ENCODE results near the gene PRELID2.
"Not testable (repeated sequence)": the region's sequence is repeated elsewhere in the genome, so short reads cannot be mapped to it uniquely, and the experiment has no call there.

PRELID2 gene

GRCh38 chr5:145834917-145835847 lies at the start of gene PRELID2:
Gene PRELID2, minus strand, starts transcription at chr5:145835342. Its CDS starts 91 bp downstream, at chr5:145835251.
- no peak for FAIRE-seq

DNA sequence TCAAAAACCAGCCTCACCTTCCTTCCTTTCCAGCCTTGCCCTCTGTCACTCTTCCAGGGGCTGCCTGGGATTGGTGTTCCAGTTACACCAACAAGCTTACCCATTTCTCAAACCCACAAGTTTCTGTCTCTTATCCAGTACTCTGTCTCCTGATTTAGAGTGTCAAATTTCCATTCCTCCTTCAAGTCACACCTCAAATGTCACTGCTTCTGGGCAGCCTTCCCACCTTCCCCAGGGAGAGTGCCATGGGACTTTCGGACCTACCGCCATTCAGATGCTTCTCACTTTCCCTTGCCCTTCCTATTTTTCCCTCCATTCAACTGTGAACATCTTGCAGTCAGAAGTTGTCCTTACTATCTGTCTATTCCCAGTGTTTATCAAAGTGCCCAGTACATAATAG lies 39.6 kb upstream of the PRELID2 start:
- FAIRE-seq, result no peak

DNA sequence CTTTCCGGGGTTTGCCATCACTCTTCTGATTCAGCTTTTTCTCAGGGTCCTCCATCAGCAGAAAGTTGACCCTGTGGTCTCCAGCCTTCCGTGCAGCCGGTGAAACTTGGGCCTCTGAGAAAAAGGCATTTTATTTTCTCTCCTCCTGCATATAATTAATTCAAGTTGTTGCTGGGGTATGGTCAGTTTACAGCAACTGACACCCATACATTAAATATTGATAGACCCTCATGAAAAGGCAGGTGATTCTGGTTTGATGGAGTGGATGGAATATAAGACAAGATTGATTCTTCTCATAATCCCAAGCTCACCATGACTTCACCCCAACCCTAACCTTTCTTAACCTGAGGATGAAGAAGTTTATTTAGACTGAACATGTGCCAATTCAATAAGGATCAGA lies 37.8 kb upstream of the PRELID2 start, which contains the start of gene GRXCR2:
TSS of gene GRXCR2 (minus strand) at position 101 of the 400 bp plus-strand sequence. CDS start at position 55, 46 bp downstream.
- no peak for FAIRE-seq

DNA sequence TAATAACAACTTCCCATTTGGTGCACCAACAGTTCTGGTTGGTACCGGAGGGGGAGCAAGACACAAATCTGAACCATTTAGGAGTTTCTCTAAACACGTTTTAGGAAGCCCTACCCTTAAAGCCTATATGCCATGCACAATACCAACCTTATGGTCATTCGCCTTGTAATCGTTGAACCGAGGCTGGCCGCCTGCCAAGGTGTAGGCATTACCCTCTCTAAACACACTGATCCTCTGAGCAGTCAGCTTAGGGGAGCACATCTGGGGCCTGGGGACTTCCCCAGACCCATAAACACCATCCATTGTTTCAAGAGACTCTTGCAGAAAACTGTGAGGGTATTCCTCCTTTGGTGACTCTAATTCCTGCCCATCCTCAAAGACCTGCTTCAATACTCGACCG lies 37.3 kb upstream of the PRELID2 start:
- no peak for FAIRE-seq

GRCh38 chr5:145869753-145870152 lies 34.6 kb upstream of the PRELID2 start:
- no peak for FAIRE-seq

DNA sequence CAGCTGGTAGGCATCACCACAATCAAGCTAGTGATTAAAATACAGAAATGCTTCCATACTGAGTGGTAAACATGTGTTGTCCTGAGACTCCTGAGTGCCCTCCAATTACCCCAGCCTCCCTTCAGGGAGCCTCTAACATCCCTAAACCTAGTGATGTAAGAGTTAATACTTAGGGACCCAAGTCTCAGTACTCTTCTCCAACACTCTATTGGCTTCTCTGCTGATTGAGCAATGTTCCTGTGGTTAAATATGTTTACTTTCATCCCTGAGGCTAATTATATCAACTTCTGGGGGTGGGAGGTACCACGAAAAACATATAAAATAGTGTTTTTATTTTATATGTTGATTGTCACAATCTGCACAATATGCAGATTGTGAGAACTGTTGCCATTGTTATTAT lies 32.7 kb upstream of the PRELID2 start:
- no peak for FAIRE-seq

GRCh38 chr5:145864432-145864831 lies 29.3 kb upstream of the PRELID2 start:
- FAIRE-seq, result not testable (repeated sequence)

GRCh38 chr5:145863003-145863402 lies 27.9 kb upstream of the PRELID2 start:
- no peak for FAIRE-seq

- FAIRE-seq, result no peak
Observed at GRCh38 chr5:145859897-145860296, 24.8 kb upstream of the PRELID2 start.

GRCh38 chr5:145859453-145859852 lies 24.3 kb upstream of the PRELID2 start:
- no peak for FAIRE-seq

- FAIRE-seq, result no peak
Observed at GRCh38 chr5:145858959-145859358, 23.8 kb upstream of the PRELID2 start.

DNA sequence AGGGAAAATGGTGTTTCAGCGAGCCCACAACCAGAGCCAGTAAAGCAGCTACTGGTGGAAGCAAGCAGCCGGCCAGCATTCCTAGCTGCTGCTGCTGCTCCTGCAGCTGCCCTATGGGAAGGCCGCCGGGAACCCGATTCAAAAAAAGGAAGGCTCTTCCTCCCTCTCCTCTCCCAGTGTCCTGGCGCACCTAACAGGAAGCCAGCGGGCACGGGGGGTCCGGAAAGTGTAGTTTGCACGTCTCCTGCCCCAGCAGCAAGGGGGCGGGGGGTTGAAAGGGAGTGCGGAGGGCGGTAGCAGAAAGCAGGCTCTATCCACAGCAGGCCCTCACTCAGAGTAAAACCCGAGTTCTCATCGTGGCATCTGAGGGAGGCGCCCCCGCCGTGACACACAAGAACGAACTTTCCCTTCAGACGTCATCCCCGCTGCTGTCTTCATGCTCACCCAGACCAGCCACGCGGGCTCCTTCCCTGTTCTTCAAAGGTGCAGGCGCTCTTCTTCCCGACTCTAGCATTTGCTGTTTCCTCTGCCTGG lies 21.2 kb upstream of the PRELID2 start:
- FAIRE-seq, result no peak

GRCh38 chr5:145855763-145856267 lies 20.7 kb upstream of the PRELID2 start:
- no peak for FAIRE-seq

- no peak for FAIRE-seq
Observed at GRCh38 chr5:145854651-145855258, 19.6 kb upstream of the PRELID2 start.

GRCh38 chr5:145853781-145854376 lies 18.7 kb upstream of the PRELID2 start:
- no peak for FAIRE-seq

DNA sequence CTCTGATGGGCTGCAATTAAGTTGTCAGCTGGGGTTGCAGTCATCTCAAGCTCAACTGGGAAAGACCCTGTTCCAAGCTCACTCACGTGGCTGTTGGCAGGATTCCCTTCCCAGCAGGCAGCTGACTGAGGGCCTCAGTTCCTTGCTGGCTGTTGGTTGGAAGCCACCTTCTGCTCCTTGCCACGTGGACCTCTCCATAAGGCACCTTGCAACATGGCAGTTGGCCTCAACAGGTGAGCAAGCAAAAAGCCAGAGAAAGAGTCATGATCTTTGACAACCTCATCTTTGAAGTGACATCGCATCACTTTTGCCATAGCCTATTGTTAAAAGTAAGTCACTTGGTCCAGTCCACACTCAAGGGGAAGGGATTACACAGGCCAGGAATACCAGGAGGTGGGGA lies 17.8 kb upstream of the PRELID2 start:
- no peak for FAIRE-seq

DNA sequence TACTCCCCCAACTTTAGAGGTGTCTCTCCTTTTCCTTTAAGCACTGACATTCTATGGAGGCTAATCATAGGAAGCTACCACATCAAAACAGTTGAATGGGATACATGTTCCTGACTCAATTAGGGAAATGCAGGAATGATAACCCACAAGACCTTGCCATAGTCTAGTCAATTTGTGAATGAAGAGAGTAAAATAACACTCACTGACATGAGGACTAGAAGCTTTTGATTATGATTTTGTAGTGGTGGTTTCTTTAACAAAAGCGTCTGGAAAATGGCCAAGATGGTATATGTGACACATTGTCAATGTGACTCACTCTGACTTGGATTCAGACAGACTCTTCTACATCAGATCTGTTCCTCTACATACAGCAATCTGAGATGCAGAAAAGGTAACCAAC lies 13.7 kb upstream of the PRELID2 start:
- no peak for FAIRE-seq

DNA sequence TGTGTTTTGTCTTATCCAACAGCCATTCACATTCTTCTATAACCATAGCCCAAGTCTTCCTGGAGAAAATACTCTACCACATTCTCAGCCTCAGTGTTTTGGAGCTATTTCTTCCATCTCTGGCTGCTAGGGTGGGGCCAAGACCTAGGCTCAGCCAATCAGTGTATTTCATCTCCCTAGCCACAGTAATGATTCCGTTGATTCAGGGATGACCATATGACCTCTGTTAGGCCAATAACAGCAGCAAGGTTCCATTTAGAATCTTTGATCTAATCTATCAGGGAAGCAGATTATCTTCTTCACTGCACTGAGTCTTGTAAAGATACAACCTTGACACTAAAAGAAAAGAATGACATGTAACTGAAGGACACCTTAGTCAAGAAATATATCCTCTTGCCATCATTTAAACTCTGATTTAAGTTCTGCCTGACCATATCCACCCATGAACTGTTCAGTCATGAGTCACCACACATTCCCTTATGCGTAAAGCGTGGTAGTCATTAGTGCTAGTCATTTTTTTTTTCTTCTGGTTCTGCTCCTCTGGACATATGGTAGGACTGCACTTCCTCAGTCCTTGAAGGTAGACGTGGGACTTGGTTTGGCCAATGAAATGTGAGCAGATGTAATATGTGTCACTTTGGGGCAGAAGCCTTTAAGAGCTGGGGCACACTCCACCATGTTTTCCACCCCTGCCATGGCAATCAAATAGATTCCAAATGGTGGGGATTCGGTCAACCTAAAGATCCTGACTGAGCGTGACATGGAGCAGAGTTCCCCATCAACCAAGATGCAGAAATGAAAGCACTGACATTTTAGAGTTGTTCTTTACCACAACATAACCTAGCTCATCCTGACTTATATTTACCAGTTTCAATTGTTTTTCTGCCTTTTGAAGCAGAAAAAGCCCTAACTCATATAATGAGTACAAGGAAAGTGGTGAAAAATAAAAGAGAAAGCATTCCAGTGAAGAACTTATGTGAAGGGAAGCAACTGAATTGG lies 12.7 kb upstream of the PRELID2 start:
- no peak for FAIRE-seq

GRCh38 chr5:145846081-145846480 lies 10.9 kb upstream of the PRELID2 start:
- no peak for FAIRE-seq

- no peak for FAIRE-seq
Observed at GRCh38 chr5:145841299-145841698, 6.2 kb upstream of the PRELID2 start.

GRCh38 chr5:145840458-145841132 lies 5.5 kb upstream of the PRELID2 start:
- no peak for FAIRE-seq
